Nephron (organoid): Measurements from ENCODE around the gene NFASC.

ENCODE experiments used
- H3K27ac Mint-ChIP-seq, 3 experiments: 2 replicates each; pipeline ENCODE4 v1.8.0; 2020; ENCODE audit warnings: mixed read lengths in 3 of 3, mild to moderate bottlenecking in 2 of 3, moderate library complexity in 1 of 3
- H3K27me3 Mint-ChIP-seq: 2 replicates; pipeline ENCODE4 v1.8.0; 2021; ENCODE audit warnings: low read depth, mild to moderate bottlenecking, moderate library complexity, mixed read lengths
- H3K36me3 Mint-ChIP-seq: 2 replicates; pipeline ENCODE4 v1.8.0; 2020; ENCODE audit warnings: low read depth, mixed read lengths
- H3K4me1 Mint-ChIP-seq: 2 replicates; pipeline ENCODE4 v1.8.0; 2020; ENCODE audit warnings: mixed read lengths
- H3K4me3 Mint-ChIP-seq, 3 experiments: 2 replicates each; pipeline ENCODE4 v1.8.0; 2020; ENCODE audit warnings: mild to moderate bottlenecking in 3 of 3, mixed read lengths in 3 of 3, moderate library complexity in 2 of 3
- H3K9me3 Mint-ChIP-seq: 2 replicates; pipeline ENCODE4 v1.8.0; 2020; ENCODE audit warnings: mixed read lengths
- CTCF ChIP-seq, 3 experiments: fragments of 200-600 bp; sonication (generic); IDR thresholded peaks; one replicate each; pipeline ENCODE4 v1.5.0; 2021; ENCODE audit warnings: antibody characterized with exemption in 3 of 3; ENCODE audit not compliant: unreplicated experiment in 3 of 3

NFASC gene

GRCh38 chr1:205041001-205041715, 170.5 kb downstream of the NFASC start:
- Mint-ChIP-seq H3K9me3 (no peaks in the 10 kb centered on the region), H3K27me3 (peaks cover 79% of the 10 kb centered on the region), H3K4me1 (peaks cover 28% of the 10 kb centered on the region), H3K4me3 (peak overlapping the region in 1 of 3 experiments; percentile 13), H3K27ac (peak overlapping the region in 2 of 3 experiments; percentile 20 to 43), H3K36me3 (no peaks in the 10 kb centered on the region)
- no peak for TF ChIP-seq CTCF (IDR thresholded peaks at IDR 0.05; ENCODE audit: unreplicated experiment in 3 of 3)

- peak overlapping the region in 1 of 3 experiments; percentile 15 for H3K4me3 Mint-ChIP-seq
- H3K9me3 Mint-ChIP-seq = no peaks in the 10 kb centered on the region
- H3K27me3 Mint-ChIP-seq = peaks cover 90% of the 10 kb centered on the region
- peak overlapping the region in 1 of 3 experiments; percentile 43 for H3K27ac Mint-ChIP-seq
- TF ChIP-seq CTCF (IDR thresholded peaks at IDR 0.05; ENCODE audit: unreplicated experiment in 3 of 3) = no peak
- peaks cover 28% of the 10 kb centered on the region for H3K4me1 Mint-ChIP-seq
- H3K36me3 Mint-ChIP-seq = no peaks in the 10 kb centered on the region
Measured at GRCh38 chr1:205041998-205042910, 171.6 kb downstream of the NFASC start.

- TF ChIP-seq CTCF (IDR thresholded peaks at IDR 0.05; ENCODE audit: unreplicated experiment in 3 of 3) = no peak
- peak within 1 kb of the TSS in 1 of 3 experiments; percentile 15 for H3K4me3 Mint-ChIP-seq
- no peaks in the 10 kb centered on the region for H3K9me3 Mint-ChIP-seq
- no peaks in the 10 kb centered on the region for H3K36me3 Mint-ChIP-seq
- peaks cover 28% of the 10 kb centered on the region for H3K4me1 Mint-ChIP-seq
- H3K27ac Mint-ChIP-seq = no peak within 1 kb of the TSS
- peaks cover 93% of the 10 kb centered on the region for H3K27me3 Mint-ChIP-seq
Measured at GRCh38 chr1:205042911-205043806, 172.5 kb downstream of the NFASC start, which contains the start of gene CNTN2. Gene CNTN2 (plus strand): TSS chr1:205043212. CDS start chr1:205053186, 9,974 bp downstream.

- Mint-ChIP-seq H3K27ac (no peak overlapping the region), H3K4me1 (peaks cover 28% of the 10 kb centered on the region), H3K4me3 (no peak overlapping the region), H3K9me3 (no peaks in the 10 kb centered on the region), H3K27me3 (peaks cover 88% of the 10 kb centered on the region), H3K36me3 (no peaks in the 10 kb centered on the region)
- no peak for TF ChIP-seq CTCF (IDR thresholded peaks at IDR 0.05; ENCODE audit: unreplicated experiment in 3 of 3)
Measured at GRCh38 chr1:205043866-205044265, 173.2 kb downstream of the NFASC start.

- no peak overlapping the region for H3K4me3 Mint-ChIP-seq
- H3K9me3 Mint-ChIP-seq = no peaks in the 10 kb centered on the region
- TF ChIP-seq CTCF (IDR thresholded peaks at IDR 0.05; ENCODE audit: unreplicated experiment in 3 of 3) = no peak
- H3K4me1 Mint-ChIP-seq = peaks cover 27% of the 10 kb centered on the region
- no peaks in the 10 kb centered on the region for H3K36me3 Mint-ChIP-seq
- H3K27me3 Mint-ChIP-seq = peaks cover 88% of the 10 kb centered on the region
- H3K27ac Mint-ChIP-seq = no peak overlapping the region
Measured at GRCh38 chr1:205044741-205045140, 174.1 kb downstream of the NFASC start.
